Activated CD8-positive, alpha-beta T cell treated with anti-CD3 and anti-CD28 coated beads for 36 hours (primary cell): ENCODE results near the gene SPECC1. TPM values are rescaled to one million over a fixed set of nuclear protein-coding genes. Genes with fewer than 3 reads are reported as not detected.

Experiments
- ATAC-seq: fragments of 200-7000 bp; cut with Tn5 transposase; one replicate; pipeline ENCODE4 v1.10.0; 2021; ENCODE audit warnings: mild to moderate bottlenecking, moderate library complexity
- CTCF ChIA-PET: fragments of 350-600 bp; sonication (Branson Sonifier 250); formaldehyde crosslinking; loops from one replicate; lab custom pipeline; 2021; ENCODE audit warnings: antibody characterized with exemption; lab: Charles Lee
- POLR2A ChIA-PET: fragments of 350-600 bp; sonication (Branson Sonifier 250); formaldehyde crosslinking; loops from one replicate; lab custom pipeline; 2021; ENCODE audit warnings: antibody characterized with exemption; lab: Charles Lee
- DNase-seq: peaks from one replicate; pipeline ENCODE4 v3.0.0-alpha.2; 2020
- H3K27ac Mint-ChIP-seq: one replicate; pipeline ENCODE4 v1.8.0; 2021; ENCODE audit warnings: mild to moderate bottlenecking, mixed read lengths
- H3K27me3 Mint-ChIP-seq: one replicate; pipeline ENCODE4 v1.8.0; 2021; ENCODE audit warnings: mixed read lengths
- H3K36me3 Mint-ChIP-seq: one replicate; pipeline ENCODE4 v1.8.0; 2021; ENCODE audit warnings: low read depth, mixed read lengths
- H3K4me1 Mint-ChIP-seq: one replicate; pipeline ENCODE4 v1.8.0; 2021; ENCODE audit warnings: low read depth, mixed read lengths
- H3K4me3 Mint-ChIP-seq: one replicate; pipeline ENCODE4 v1.8.0; 2021; ENCODE audit warnings: mild to moderate bottlenecking, moderate library complexity, mixed read lengths
- H3K9me3 Mint-ChIP-seq: one replicate; pipeline ENCODE4 v1.8.0; 2021; ENCODE audit warnings: mixed read lengths
- intact Hi-C: fragments of 100-400 bp; cut with micrococcal nuclease; formaldehyde crosslinking; loops from one replicate; pipeline ENCODE4 v1.10.0; 2022
- total RNA-seq, 2 experiments: library from RNA; stranded (reverse); gene quantifications; one replicate each; pipeline ENCODE4 v1.2.3, GENCODE V29; 2021
- TF ChIP-seq, protein P1 (sequence below): fragments of 200-600 bp; IDR thresholded peaks from one replicate; pipeline ENCODE4 v1.8.0; 2022; ENCODE audit warnings: antibody characterized with exemption, mild to moderate bottlenecking

The SPECC1 gene
- total RNA-seq, 2 experiments from 2014 or later = 9.9 to 10.3 TPM

DNA sequence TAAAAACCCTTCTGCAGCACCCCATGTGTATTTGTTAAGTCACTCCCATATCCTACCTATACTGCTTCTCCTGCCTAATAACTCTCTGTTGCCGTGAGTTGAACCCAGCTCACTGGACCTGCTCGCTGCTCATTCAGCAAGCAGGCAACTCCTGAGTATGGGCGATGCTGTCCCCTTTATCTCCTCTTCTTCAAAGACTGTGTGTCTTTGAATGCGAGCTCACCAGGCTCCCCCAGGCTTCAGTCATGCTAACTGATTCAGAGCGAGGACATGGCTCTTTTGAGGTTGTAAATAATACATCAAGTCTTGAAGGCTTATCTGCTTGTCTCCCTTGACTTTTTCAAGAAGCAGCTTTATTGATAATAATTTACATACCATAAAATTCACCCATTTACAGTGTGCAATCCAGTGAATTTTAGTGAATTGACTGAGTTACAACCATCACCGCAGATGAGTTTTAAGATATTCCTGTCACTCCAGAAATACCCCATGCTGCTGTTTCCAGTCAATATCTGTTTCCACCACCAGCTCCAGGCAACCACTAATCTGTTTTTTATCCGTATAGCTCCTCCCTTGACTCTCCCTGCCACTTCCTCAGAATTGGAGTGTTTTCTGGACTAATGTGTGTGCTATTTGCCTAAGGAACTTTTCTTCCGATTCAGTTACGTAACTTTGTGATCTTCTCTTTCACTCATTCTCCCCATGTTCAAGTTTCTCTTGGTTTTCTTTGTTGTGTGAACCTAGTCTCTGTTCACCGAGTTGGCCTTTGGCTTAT, 132.2 kb downstream of the SPECC1 start:
- H3K4me1 Mint-ChIP-seq = no peaks in the 10 kb centered on the region
- TF ChIP-seq, protein P1, sequence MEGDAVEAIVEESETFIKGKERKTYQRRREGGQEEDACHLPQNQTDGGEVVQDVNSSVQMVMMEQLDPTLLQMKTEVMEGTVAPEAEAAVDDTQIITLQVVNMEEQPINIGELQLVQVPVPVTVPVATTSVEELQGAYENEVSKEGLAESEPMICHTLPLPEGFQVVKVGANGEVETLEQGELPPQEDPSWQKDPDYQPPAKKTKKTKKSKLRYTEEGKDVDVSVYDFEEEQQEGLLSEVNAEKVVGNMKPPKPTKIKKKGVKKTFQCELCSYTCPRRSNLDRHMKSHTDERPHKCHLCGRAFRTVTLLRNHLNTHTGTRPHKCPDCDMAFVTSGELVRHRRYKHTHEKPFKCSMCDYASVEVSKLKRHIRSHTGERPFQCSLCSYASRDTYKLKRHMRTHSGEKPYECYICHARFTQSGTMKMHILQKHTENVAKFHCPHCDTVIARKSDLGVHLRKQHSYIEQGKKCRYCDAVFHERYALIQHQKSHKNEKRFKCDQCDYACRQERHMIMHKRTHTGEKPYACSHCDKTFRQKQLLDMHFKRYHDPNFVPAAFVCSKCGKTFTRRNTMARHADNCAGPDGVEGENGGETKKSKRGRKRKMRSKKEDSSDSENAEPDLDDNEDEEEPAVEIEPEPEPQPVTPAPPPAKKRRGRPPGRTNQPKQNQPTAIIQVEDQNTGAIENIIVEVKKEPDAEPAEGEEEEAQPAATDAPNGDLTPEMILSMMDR = no peak
- H3K27ac Mint-ChIP-seq = no peak overlapping the region
- intact Hi-C loops = no loop called here
- H3K4me3 Mint-ChIP-seq = no peak overlapping the region
- no peak for ATAC-seq
- no peak for DNase-seq
- H3K9me3 Mint-ChIP-seq = no peaks in the 10 kb centered on the region
- ChIA-PET CTCF (interaction anchor here (1.7 kb wide), 1 partner anchor 148 kb away, joined by 4 read pairs; no protein-coding TSS in a partner anchor), POLR2A (interaction anchor here (1.0 to 1.1 kb wide), 2 partner anchors 9 to 56 kb away, joined by 3 read pairs; no protein-coding TSS in a partner anchor)
- no peaks in the 10 kb centered on the region for H3K27me3 Mint-ChIP-seq
- H3K36me3 Mint-ChIP-seq = no peaks in the 10 kb centered on the region

DNA sequence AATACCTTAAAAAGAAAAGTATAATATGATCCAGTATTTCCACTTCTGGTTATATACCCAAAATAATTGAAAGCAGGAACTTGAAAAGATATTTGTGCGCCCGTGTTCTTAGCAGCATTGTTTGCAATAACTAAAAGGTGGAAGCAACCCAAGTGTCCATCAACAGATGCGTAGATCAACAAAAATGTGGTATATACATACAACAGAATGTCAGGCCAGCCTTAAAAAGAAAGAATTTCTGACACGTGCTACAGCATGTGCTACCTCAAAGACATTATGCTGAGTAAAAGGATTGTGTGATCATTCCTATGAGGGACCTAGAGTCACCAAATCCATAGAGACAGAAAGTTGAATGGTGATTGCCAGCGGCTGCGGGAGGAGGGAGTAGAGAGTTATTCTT, 133.1 kb downstream of the SPECC1 start:
- Mint-ChIP-seq H3K36me3 (no peaks in the 10 kb centered on the region), H3K4me3 (no peak overlapping the region), H3K4me1 (no peaks in the 10 kb centered on the region), H3K27ac (no peak overlapping the region), H3K27me3 (no peaks in the 10 kb centered on the region), H3K9me3 (no peaks in the 10 kb centered on the region)
- POLR2A ChIA-PET = no interaction called here
- intact Hi-C loops = no loop called here
- TF ChIP-seq, protein P1 = no peak
- ATAC-seq = no peak
- no peak for DNase-seq
- CTCF ChIA-PET = interaction anchor here (1.7 kb wide), 1 partner anchor 149 kb away, joined by 4 read pairs; no protein-coding TSS in a partner anchor

DNA sequence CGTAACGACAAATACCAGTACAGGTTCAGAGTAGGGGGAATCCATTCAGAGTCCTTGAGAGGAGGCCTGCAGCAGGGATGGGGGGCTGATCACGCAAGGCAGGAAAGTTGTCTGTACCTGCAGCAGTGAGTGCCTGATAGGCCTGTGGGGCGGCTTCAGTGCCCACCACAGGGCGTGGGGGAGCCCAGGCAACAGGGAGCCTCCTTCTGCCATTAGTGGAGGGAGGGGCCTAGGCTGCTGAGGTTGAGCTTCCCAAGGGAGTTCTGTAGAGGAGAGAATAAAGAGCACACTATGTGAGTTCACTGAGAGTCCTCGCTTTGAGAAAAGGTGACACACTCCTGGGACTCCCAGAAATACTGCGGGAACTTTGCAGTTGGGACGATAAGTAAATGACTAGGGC, 134.6 kb downstream of the SPECC1 start:
- no peak overlapping the region for H3K4me3 Mint-ChIP-seq
- intact Hi-C loops = no loop called here
- no peaks in the 10 kb centered on the region for H3K9me3 Mint-ChIP-seq
- no peak for ATAC-seq
- H3K27me3 Mint-ChIP-seq = no peaks in the 10 kb centered on the region
- CTCF ChIA-PET = no interaction called here
- POLR2A ChIA-PET = no interaction called here
- H3K27ac Mint-ChIP-seq = no peak overlapping the region
- no peak for DNase-seq
- TF ChIP-seq, protein P1 = no peak
- no peaks in the 10 kb centered on the region for H3K36me3 Mint-ChIP-seq
- no peaks in the 10 kb centered on the region for H3K4me1 Mint-ChIP-seq

DNA sequence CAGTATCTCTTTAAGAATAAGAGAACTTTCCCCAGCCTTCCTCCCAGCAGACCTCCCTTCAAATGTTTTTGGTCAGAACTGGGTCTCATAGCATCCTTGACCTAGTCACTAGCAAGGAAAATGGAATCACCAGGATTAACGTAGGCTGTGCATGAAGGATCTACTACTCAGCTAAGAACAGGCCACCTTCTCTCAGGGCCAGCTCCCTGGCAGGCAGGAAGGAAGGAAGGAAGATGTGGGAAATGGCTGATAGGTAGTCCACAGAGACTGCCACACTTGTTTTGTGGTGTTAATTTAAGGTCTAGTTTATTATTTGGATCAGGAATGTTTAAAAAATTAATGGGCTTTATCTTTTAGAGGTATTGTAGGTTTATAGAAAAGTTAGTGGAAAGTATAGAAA, 136.4 kb downstream of the SPECC1 start:
- Mint-ChIP-seq H3K27me3 (no peaks in the 10 kb centered on the region), H3K9me3 (no peaks in the 10 kb centered on the region), H3K4me1 (no peaks in the 10 kb centered on the region), H3K27ac (no peak overlapping the region), H3K36me3 (no peaks in the 10 kb centered on the region), H3K4me3 (no peak overlapping the region)
- DNase-seq (no peak), ATAC-seq (no peak)
- ChIA-PET CTCF (interaction anchor here (1.3 to 1.7 kb wide), 2 partner anchors 23 to 152 kb away, joined by 3 to 5 read pairs; no protein-coding TSS in a partner anchor), POLR2A (no interaction called here)
- TF ChIP-seq, protein P1 = no peak
- intact Hi-C loops = no loop called here

DNA sequence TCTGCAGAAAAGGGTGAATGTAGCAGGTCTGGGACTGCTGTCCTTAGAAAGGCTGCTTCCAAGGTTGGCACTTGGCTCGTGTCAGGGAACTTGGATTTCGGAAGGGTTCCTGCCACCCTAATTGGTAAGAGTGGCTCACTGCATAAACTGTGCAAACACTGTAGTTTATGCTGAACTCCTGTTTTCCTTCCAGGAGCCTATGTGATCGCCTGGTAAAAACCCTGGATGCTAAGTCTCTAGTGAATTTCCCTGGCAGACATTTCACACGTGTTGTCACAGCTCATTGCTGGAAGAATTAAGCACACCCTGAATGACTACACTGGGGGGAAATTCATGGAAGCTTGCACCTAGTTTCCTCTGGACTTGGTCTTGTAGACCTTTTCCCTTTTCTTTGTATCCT, 140.1 kb downstream of the SPECC1 start:
- no peak for DNase-seq
- intact Hi-C loops = no loop called here
- ATAC-seq = no peak
- Mint-ChIP-seq H3K27ac (no peak overlapping the region), H3K4me1 (no peaks in the 10 kb centered on the region), H3K36me3 (no peaks in the 10 kb centered on the region), H3K4me3 (no peak overlapping the region), H3K9me3 (no peaks in the 10 kb centered on the region), H3K27me3 (no peaks in the 10 kb centered on the region)
- TF ChIP-seq, protein P1 = no peak
- CTCF ChIA-PET = interaction anchor here (1.4 to 1.7 kb wide), 2 partner anchors 27 to 48 kb away, joined by 3 to 4 read pairs; no protein-coding TSS in a partner anchor
- POLR2A ChIA-PET = interaction anchor here (1.3 kb wide), 1 partner anchor 8 kb away, joined by 3 read pairs; no protein-coding TSS in a partner anchor
